Fibroblast of pulmonary artery (primary cell): ENCODE measurements around the gene MAP4K5.
A peak's percentile ranks its signal among the peaks of the same experiment; 100 is the strongest.

Source experiments
- DNase-seq: peaks from one replicate; pipeline ENCODE4 v3.0.0-alpha.2; 2010; ENCODE audit warnings: low read depth
- H3K4me3 ChIP-seq: replicated peaks from 2 replicates; pipeline ENCODE4 v1.5.1; 2011; ENCODE audit warnings: low read depth, mild to moderate bottlenecking, control low read depth, low read length, moderate library complexity
- TF ChIP-seq, protein P1 (sequence below): IDR thresholded peaks from 2 replicates; pipeline ENCODE4 v1.5.1; 2011; ENCODE audit warnings: mild to moderate bottlenecking, control low read depth, low read length, inconsistent platforms; ENCODE audit errors: missing control alignments

MAP4K5 gene

DNA sequence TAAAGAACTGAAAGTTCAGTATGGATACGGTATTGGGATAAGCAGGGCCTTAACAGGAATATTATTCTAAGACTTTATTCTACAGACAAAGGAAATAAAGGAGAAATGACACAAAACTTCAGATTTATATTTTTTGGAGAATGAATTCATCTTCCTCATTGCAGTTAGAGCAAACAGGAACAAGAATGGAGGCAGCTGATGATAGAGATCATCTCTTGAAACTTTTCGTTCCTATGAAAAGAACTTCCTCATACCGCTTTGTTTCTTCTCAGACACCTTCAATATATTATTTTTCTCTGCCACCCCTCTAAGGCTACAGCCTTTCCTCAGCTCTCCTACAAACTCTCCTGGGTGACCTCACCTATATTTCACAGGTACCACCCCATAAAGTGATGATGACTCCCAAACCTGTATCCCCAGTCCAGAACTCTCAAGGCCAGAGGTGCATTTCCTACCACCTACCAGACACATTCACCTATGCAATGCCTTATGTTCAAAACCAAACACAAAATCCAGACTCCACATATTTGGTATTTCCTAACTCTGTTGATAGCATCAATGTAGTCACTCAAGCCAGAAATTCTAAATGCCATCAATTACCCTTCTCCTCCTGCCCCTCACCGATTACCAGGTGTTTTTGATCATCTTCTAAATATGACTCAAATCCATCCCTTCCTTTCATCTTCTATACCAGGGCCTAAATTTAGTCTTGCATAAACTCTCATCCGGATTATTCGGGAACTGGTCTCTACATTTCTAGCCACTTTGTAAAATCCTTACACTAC, 7.4 kb downstream of the MAP4K5 start:
- no peak for DNase-seq
- TF ChIP-seq, protein P1, sequence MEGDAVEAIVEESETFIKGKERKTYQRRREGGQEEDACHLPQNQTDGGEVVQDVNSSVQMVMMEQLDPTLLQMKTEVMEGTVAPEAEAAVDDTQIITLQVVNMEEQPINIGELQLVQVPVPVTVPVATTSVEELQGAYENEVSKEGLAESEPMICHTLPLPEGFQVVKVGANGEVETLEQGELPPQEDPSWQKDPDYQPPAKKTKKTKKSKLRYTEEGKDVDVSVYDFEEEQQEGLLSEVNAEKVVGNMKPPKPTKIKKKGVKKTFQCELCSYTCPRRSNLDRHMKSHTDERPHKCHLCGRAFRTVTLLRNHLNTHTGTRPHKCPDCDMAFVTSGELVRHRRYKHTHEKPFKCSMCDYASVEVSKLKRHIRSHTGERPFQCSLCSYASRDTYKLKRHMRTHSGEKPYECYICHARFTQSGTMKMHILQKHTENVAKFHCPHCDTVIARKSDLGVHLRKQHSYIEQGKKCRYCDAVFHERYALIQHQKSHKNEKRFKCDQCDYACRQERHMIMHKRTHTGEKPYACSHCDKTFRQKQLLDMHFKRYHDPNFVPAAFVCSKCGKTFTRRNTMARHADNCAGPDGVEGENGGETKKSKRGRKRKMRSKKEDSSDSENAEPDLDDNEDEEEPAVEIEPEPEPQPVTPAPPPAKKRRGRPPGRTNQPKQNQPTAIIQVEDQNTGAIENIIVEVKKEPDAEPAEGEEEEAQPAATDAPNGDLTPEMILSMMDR: no peak
- H3K4me3 ChIP-seq: no peak overlapping the region

DNA sequence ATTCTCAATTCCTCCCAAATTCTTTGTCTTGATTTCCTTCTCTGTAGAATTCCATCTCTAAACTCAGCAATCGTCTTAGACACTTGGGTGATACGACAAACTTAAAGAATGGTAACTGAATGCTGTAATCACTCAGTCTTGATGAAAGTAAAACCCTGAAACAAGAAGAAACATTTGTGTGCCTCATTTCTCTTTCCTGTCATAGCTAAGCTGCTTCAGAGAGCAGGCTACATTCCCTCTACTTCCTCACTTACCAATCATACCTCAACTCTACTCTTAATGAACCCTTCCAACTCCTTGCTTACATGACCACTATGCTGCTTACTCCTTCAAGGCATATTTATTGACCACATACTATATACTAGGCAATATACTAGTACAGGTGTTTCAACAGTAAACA, 8.3 kb downstream of the MAP4K5 start:
- TF ChIP-seq, protein P1: no peak
- DNase-seq: no peak
- no peak overlapping the region for H3K4me3 ChIP-seq

- H3K4me3 ChIP-seq: no peak overlapping the region
- TF ChIP-seq, protein P1: no peak
- no peak for DNase-seq
Measured at GRCh38 chr14:50523271-50524041, 8.9 kb downstream of the MAP4K5 start.

- H3K4me3 ChIP-seq: no peak overlapping the region
- DNase-seq: no peak
- TF ChIP-seq, protein P1: no peak
Measured at GRCh38 chr14:50521912-50522341, 10.4 kb downstream of the MAP4K5 start.

DNA sequence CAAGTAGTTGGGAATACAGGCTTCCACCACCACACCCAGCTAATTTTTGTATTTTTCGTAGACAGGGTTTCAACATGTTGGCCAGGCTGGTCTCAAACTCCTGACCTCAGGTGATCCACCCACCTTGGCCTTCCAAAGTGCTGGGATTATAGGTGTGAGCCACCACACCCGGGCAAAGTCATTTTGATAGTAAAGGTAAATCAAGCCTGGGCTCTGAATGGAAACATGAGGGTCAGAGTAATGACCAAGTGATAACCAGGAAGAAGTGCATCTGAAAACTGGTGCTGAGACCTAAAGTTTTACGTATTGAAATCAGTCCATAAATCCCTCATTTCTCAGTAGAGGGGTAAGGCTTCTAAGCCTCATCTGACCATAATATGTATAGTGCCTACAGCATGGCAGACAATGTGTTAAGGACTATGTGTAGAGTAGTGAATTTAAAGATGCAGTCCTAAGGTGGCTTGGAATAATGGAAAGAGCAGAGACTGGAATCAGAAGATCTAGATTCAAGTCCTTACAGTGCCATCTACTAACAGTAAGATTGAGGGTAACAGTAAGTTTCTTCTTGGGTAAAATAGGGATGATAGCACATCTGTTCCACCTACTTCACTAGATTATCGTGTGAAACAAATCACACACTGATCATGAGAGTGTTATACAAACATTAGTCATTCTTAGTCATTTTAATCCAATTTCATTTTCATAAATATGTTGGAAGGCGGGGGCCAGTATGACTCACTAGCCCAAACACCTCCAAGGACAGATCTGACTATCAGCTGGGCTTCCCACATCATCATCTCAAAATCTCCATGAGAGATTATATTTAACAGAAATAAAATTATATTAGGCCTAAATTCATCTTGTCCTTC, 11.2 kb downstream of the MAP4K5 start:
- TF ChIP-seq, protein P1: no peak
- DNase-seq: peak; percentile 62
- H3K4me3 ChIP-seq: no peak overlapping the region

DNA sequence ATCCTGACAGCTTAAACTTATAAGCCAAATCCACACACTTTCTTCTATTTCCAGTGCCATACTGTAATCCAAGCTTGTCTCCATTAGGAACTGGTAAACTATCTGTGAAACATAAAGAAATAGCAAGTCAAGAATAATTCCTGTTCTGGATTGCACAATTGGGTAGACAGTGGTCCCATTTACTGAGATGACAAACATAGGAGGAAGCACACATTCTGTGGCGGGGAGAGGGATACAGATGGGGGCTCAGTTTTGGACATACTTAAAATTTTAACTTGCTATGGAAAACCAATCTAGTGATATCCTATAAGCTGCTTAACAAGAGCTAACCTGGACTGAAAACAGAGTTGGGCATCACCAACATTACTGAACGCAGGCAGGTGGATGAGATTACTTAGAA, 16.3 kb downstream of the MAP4K5 start:
- TF ChIP-seq, protein P1: no peak

More for the DNA sequence above, 16.3 kb downstream of the MAP4K5 start:
- no peak for DNase-seq
- H3K4me3 ChIP-seq: no peak overlapping the region
